ENCODE measurements around the gene DEPDC7.

- TF ChIP-seq CTCF (conservative IDR thresholded peaks at IDR 0.05) (no peak), EZH2 (IDR thresholded peaks at IDR 0.05; ENCODE audit: low read depth) (no peak)
Measured at GRCh38 chr11:32987851-32988250, 27.8 kb upstream of the DEPDC7 start.

All from PC-9 (cell line).